ENCODE data around the gene DAP3. TPM values are rescaled to one million over a fixed set of nuclear protein-coding genes. Genes with fewer than 3 reads are reported as not detected.
A peak's percentile ranks its signal among the peaks of the same experiment; 100 is the strongest.
"Not testable (repeated sequence)": the region's sequence is repeated elsewhere in the genome, so short reads cannot be mapped to it uniquely, and the experiment has no call there.

Gene DAP3
- total and polyA plus RNA-seq, 2 of the 13 experiments (the other 11 are each of a cell fraction or from before 2014, with no cell fraction given): 129 to 133 TPM

DNA sequence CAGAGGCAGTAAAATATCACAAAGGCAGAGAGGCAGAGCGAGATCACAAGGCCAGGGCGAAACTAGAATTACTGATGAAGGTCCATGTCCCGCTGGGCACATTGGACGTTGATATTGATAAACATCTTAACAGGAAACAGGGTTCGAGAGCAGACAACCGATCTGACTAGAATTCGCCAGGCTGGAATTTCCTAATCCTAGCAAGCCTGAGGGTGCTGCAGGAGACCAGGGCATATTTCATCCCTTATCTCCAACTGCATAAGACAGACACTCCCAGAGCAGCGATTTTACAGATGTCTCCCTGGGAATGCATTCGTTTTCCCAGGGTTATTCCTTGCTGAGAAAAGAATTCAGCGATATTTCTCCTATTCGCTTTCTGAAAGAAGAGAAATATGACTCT, 8.7 kb downstream of the DAP3 start:
- FAIRE-seq; ATAC-seq; POLR2A ChIA-PET; BruUV-seq (replicated peaks); H3K36me3 ChIP-seq (replicated peaks in 1 of 2; ENCODE audit: control insufficient read depth in 1 of 2, insufficient read depth in 2 of 2, low read length in 2 of 2); CTCF ChIA-PET (ENCODE audit: low intra/inter-chr PET ratio, low total read pairs); intact Hi-C loops (cut with micrococcal nuclease; ENCODE audit: unreplicated experiment); DNase-seq (ENCODE audit: low spot score); in situ Hi-C loops (cut with HindIII; ENCODE audit: extremely low pct_ligation_motif_present, low pct_unique_long_range_greater_than_20kb); H2AFZ ChIP-seq (ENCODE audit: low read length); H3K9ac ChIP-seq (ENCODE audit: insufficient read depth, low read depth, low read length); H3K9me3 ChIP-seq (ENCODE audit: low read length); H4K20me1 ChIP-seq (ENCODE audit: insufficient read depth, low read length); H3K27me3 ChIP-seq (ENCODE audit: control insufficient read depth in 1 of 2, insufficient read depth in 2 of 2, low read length in 2 of 2): not testable (repeated sequence)
- H3K4me1 ChIP-seq (ENCODE audit: insufficient read depth, low read length): peaks cover 73% of the 10 kb centered on the region
- TF ChIP-seq HNF1B (CRISPR knock-in tag; IDR thresholded peaks at IDR 0.05) (0 out of 2 replicates have a peak, but pooled peaks have one; percentile 33), ZBTB38 (CRISPR knock-in tag; IDR thresholded peaks at IDR 0.05) (0 out of 2 replicates have a peak, but pooled peaks have one; percentile 51), PHF21A (CRISPR knock-in tag; IDR thresholded peaks at IDR 0.05) (0 out of 2 replicates have a peak, but pooled peaks have one; percentile 3), TEAD3 (CRISPR knock-in tag; optimal IDR thresholded peaks at IDR 0.05; ENCODE audit: borderline replicate concordance) (peak; percentile 22), SETDB1 (CRISPR knock-in tag; IDR thresholded peaks at IDR 0.05; ENCODE audit: borderline replicate concordance) (peak; percentile 78; the same call in 1 of the 2 replicates)
- H3K4me3 ChIP-seq (replicated peaks in 1 of 3; ENCODE audit: insufficient read depth in 1 of 3, low read depth in 2 of 3, low read length in 3 of 3): peak overlapping the region in 1 of 3 experiments; percentile 63; a peak in 1 of 6 replicates
- peak overlapping the region; percentile 85 for H3K27ac ChIP-seq (ENCODE audit: extremely low read length, insufficient read depth, low read length)
- 52% methylated on average over 10 of the region's 11 CpGs for WGBS (ENCODE audit: low lambda C conversion rate)
- H3K4me2 ChIP-seq (ENCODE audit: low read depth, low read length): peak overlapping the region; percentile 85; the same call in 1 of the 2 replicates
- peaks cover 79% of the 10 kb centered on the region for H3K79me2 ChIP-seq (ENCODE audit: insufficient read depth, low read length)

DNA sequence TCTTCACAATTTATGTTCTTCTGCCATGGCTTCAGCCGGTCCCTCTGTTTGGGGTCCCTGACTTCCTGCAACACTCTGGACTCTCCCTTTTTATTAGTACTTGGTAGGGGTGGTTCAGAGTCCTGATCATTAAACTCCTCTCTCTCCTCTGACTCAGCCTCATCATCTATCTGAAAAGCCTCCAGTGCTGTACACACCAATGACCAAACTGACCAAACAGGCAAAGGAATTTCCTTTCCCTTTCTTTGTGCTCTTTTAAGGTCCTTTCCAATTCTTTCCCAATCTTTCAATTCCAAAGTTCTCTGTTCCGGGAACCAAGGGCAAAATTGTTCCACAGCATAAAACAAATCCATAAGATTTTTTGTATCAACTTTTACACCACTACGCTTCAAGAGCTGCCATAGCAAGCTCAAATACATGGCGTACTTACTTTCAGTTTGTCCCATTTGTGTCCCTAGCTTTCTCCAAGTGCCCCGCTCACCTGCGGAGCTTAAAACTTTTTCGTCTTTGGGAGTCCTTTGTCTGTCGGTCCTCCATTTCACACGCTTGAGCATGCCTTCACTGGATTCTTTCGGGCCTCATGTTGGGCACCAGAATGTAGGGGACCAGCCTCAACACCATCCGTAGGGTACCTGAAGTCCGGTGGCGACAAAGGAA, 9.6 kb downstream of the DAP3 start:
- peak; percentile 34 for FAIRE-seq
- DNase-seq (ENCODE audit: low spot score): peak; percentile 81
- H3K27ac ChIP-seq (ENCODE audit: extremely low read length, insufficient read depth, low read length): peak overlapping the region; percentile 85
- H4K20me1 ChIP-seq (ENCODE audit: insufficient read depth, low read length): no peaks in the 10 kb centered on the region
- no peak overlapping the region for H2AFZ ChIP-seq (ENCODE audit: low read length)
- peak overlapping the region; percentile 49 to 80 (median 63) for H3K4me3 ChIP-seq (replicated peaks in 1 of 3; ENCODE audit: insufficient read depth in 1 of 3, low read depth in 2 of 3, low read length in 3 of 3)
- ATAC-seq: peak; percentile 94
- H3K79me2 ChIP-seq (ENCODE audit: insufficient read depth, low read length): peaks cover 77% of the 10 kb centered on the region
- peaks cover 65% of the 10 kb centered on the region for H3K4me1 ChIP-seq (ENCODE audit: insufficient read depth, low read length)
- POLR2A ChIA-PET: interaction anchor here (0.9 to 1.5 kb wide), 4 partner anchors 8 to 135 kb away, joined by 3 to 10 read pairs (median 4); partner anchors contain the start of genes ASH1L, DAP3 and YY1AP1
- peaks cover 0 to 2% of the 10 kb centered on the region in 2 experiments; a peak in 1 of 5 replicates for H3K36me3 ChIP-seq (replicated peaks in 1 of 2; ENCODE audit: control insufficient read depth in 1 of 2, insufficient read depth in 2 of 2, low read length in 2 of 2)
- in situ Hi-C loops (cut with HindIII; ENCODE audit: extremely low pct_ligation_motif_present, low pct_unique_long_range_greater_than_20kb) (no loop called here), intact Hi-C loops (cut with micrococcal nuclease; ENCODE audit: unreplicated experiment) (no loop called here)
- no peaks in the 10 kb centered on the region for H3K9me3 ChIP-seq (ENCODE audit: low read length)
- WGBS (ENCODE audit: low lambda C conversion rate): 6% methylated on average over 13 of the region's 13 CpGs
- peak overlapping the region; percentile 79 for H3K9ac ChIP-seq (ENCODE audit: insufficient read depth, low read depth, low read length)
- no peaks in the 10 kb centered on the region for H3K27me3 ChIP-seq (ENCODE audit: control insufficient read depth in 1 of 2, insufficient read depth in 2 of 2, low read length in 2 of 2)
- TSS peak; percentile 80 for BruUV-seq (replicated peaks)
- CTCF ChIA-PET (ENCODE audit: low intra/inter-chr PET ratio, low total read pairs): no interaction called here
- H3K4me2 ChIP-seq (ENCODE audit: low read depth, low read length): peak overlapping the region; percentile 85
- TF ChIP-seq ZMYM4 (CRISPR knock-in tag; IDR thresholded peaks at IDR 0.05): 0 out of 2 replicates have a peak, but pooled peaks have one; percentile 15
- TF ChIP-seq EP300 (IDR thresholded peaks at IDR 0.05; ENCODE audit: low read depth in 2 of 2, low read length in 2 of 2): 0 out of 4 replicates have a peak, but pooled peaks of 1 of the 2 experiments have one; percentile 20
- TF ChIP-seq EP300 (CRISPR knock-in tag; IDR thresholded peaks at IDR 0.05; ENCODE audit: borderline replicate concordance): no peak
- TF ChIP-seq HNF4G (IDR thresholded peaks at IDR 0.05; ENCODE audit: borderline replicate concordance, low read depth, low read length): peak; percentile 46; the same call in 1 of the 2 replicates
- TF ChIP-seq HNF4G (CRISPR knock-in tag; IDR thresholded peaks at IDR 0.05; ENCODE audit: borderline replicate concordance, low read depth): no peak
- peak; percentile 71 for TF ChIP-seq ARID3A (IDR thresholded peaks at IDR 0.05; ENCODE audit: low read depth, low read length)
- no peak for TF ChIP-seq SRSF1 (optimal IDR thresholded peaks at IDR 0.05; ENCODE audit: low read depth, low read length)
- no peak for TF ChIP-seq HMG20A (CRISPR knock-in tag; IDR thresholded peaks at IDR 0.05; ENCODE audit: borderline replicate concordance)
- no peak for TF ChIP-seq ZNF616 (CRISPR knock-in tag; IDR thresholded peaks at IDR 0.05; ENCODE audit: low read depth)
- peak; percentile 59; the same call in 1 of the 2 replicates for TF ChIP-seq KMT2A (CRISPR knock-in tag; IDR thresholded peaks at IDR 0.05)
